A549 (cell line): ENCODE results near the gene MUC4. TPM values are rescaled to one million over a fixed set of nuclear protein-coding genes. Genes with fewer than 3 reads are reported as not detected.

Experiments
- ATAC-seq, 2 experiments: fragments of 200-7000 bp in 1 of 2; fragments of >200 bp in 1 of 2; cut with Nextera tagmentation in 1 of 2; cut with Tn5 transposase in 1 of 2; 3 replicates each; pipeline versions ENCODE4 v1.8.0 to v1.9.1; 2018 to 2020; ENCODE audit warnings: mild to moderate bottlenecking in 1 of 2, moderate library complexity in 1 of 2
- CTCF ChIA-PET: fragments of 300-600 bp; sonication (Branson Sonifier 250); formaldehyde crosslinking; extraction: SDS; loops from one replicate; lab custom pipeline; 2021; ENCODE audit warnings: antibody characterized with exemption, inconsistent platforms; lab: Yijun Ruan, JAX
- POLR2A ChIA-PET: fragments of 350-600 bp; formaldehyde crosslinking; extraction: SDS; loops from one replicate; lab custom pipeline; 2021; ENCODE audit warnings: antibody characterized with exemption, inconsistent platforms; lab: Yijun Ruan, JAX
- DNase-seq, 2 experiments: peaks; one replicate each; pipeline versions ENCODE4 v3.0.0 to v3.0.0-alpha.2; 2011 to 2016; ENCODE audit warnings: low read depth in 1 of 2, low spot score in 1 of 2
- FAIRE-seq: peaks from 2 replicates; lab custom pipeline; 2011; peaks lifted over from hg19 to GRCh38; lab: Jason Lieb, UNC
- H3K27ac ChIP-seq, 2 experiments: fragments of >200 bp; sonication (Bioruptor Twin); formaldehyde crosslinking; 3 replicates each; pipeline ENCODE4 v1.5.1; 2016 to 2017
- H3K4me1 ChIP-seq: fragments of >200 bp; sonication (Bioruptor Twin); formaldehyde crosslinking; 3 replicates; pipeline ENCODE4 v1.6.1; 2016
- H3K4me2 ChIP-seq: fragments of >200 bp; sonication (Bioruptor Twin); formaldehyde crosslinking; 3 replicates; pipeline ENCODE4 v1.6.1; 2016
- H3K4me3 ChIP-seq: fragments of >200 bp; sonication (Bioruptor Twin); formaldehyde crosslinking; 3 replicates; pipeline ENCODE4 v1.5.1; 2016
- H3K9me3 ChIP-seq: fragments of >200 bp; sonication (Bioruptor Twin); formaldehyde crosslinking; 3 replicates; pipeline ENCODE4 v1.6.1; 2016
- BCL3 ChIP-seq: fragments of >200 bp; sonication (Bioruptor Twin); formaldehyde crosslinking; IDR thresholded peaks from 3 replicates; pipeline ENCODE4 v1.6.1; 2016
- CBX8 ChIP-seq: fragments of 200-600 bp; sonication (generic); IDR thresholded peaks from 2 replicates; pipeline ENCODE4 v1.6.1; 2016
- CEBPB ChIP-seq, 2 experiments: fragments of >200 bp in 1 of 2; sonication (Bioruptor Twin) in 1 of 2; formaldehyde crosslinking in 1 of 2; IDR thresholded peaks; 2 replicates each; pipeline ENCODE4 v1.6.1; 2012 to 2016
- CHD2 ChIP-seq: fragments of 150-350 bp; IDR thresholded peaks from 2 replicates; pipeline ENCODE4 v1.6.1; 2014; ENCODE audit warnings: low read length; ENCODE audit not compliant: partially characterized antibody
- CTCF ChIP-seq: fragments of >200 bp; sonication (Bioruptor Twin); formaldehyde crosslinking; IDR thresholded peaks from 3 replicates; pipeline ENCODE4 v1.5.1; 2016
- EP300 ChIP-seq, 2 experiments: fragments of >200 bp; sonication (Bioruptor Twin); formaldehyde crosslinking; IDR thresholded peaks; 2 replicates in 1 of 2; 3 replicates in 1 of 2; pipeline ENCODE4 v1.6.1; 2016 to 2017
- FOSL2 ChIP-seq, 2 experiments: fragments of 450-650 bp in 1 of 2; fragments of >200 bp in 1 of 2; sonication (Bioruptor Twin) in 1 of 2; formaldehyde crosslinking; IDR thresholded peaks; 2 replicates each; pipeline versions ENCODE4 v1.5.0 to v1.6.1; 2016 to 2020; ENCODE audit warnings: mild to moderate bottlenecking in 1 of 2, moderate library complexity in 1 of 2
- FOXS1 ChIP-seq: fragments of 250-450 bp; sonication (Bioruptor Pico); IDR thresholded peaks from 2 replicates; pipeline ENCODE4 v1.5.0; 2020; ENCODE audit warnings: mild to moderate bottlenecking, moderate library complexity
- GATA3 ChIP-seq: IDR thresholded peaks from 2 replicates; pipeline ENCODE4 v1.6.1; 2012; ENCODE audit warnings: borderline replicate concordance
- HEYL ChIP-seq: fragments of 250-450 bp; sonication (Bioruptor Pico); IDR thresholded peaks from 2 replicates; pipeline ENCODE4 v1.8.0; 2021; ENCODE audit warnings: mild to moderate bottlenecking, moderate library complexity
- HMGXB4 ChIP-seq: fragments of 250-450 bp; sonication (Bioruptor Pico); IDR thresholded peaks from 2 replicates; pipeline ENCODE4 v1.5.0; 2021; ENCODE audit warnings: mild to moderate bottlenecking, moderate library complexity, borderline replicate concordance
- HOXB5 ChIP-seq: fragments of 250-450 bp; sonication (Bioruptor Pico); IDR thresholded peaks from 2 replicates; pipeline ENCODE4 v1.5.0; 2020; ENCODE audit warnings: mild to moderate bottlenecking, moderate library complexity
- KDM5A ChIP-seq: fragments of 200-600 bp; sonication (generic); IDR thresholded peaks from 2 replicates; pipeline ENCODE4 v1.6.1; 2016; ENCODE audit warnings: antibody characterized with exemption, mild to moderate bottlenecking
- MYC ChIP-seq: IDR thresholded peaks from 2 replicates; pipeline ENCODE4 v1.6.1; 2012; ENCODE audit warnings: mild to moderate bottlenecking, inconsistent platforms, low read length, improper control_type of control experiment, borderline replicate concordance
- NR3C1 ChIP-seq: fragments of >200 bp; sonication (Bioruptor Twin); formaldehyde crosslinking; IDR thresholded peaks from 3 replicates; pipeline ENCODE4 v1.6.1; 2017
- PHF8 ChIP-seq: fragments of 200-600 bp; sonication (generic); IDR thresholded peaks from 2 replicates; pipeline ENCODE4 v1.6.1; 2016; ENCODE audit warnings: low read depth, mild to moderate bottlenecking, antibody characterized with exemption, moderate library complexity, borderline replicate concordance
- POLR2A ChIP-seq: IDR thresholded peaks from 2 replicates; pipeline ENCODE4 v1.6.1; 2012; ENCODE audit warnings: mild to moderate bottlenecking, low read length
- POLR2AphosphoS2 ChIP-seq: conservative IDR thresholded peaks from 2 replicates; pipeline ENCODE4 v1.6.1; 2012; ENCODE audit warnings: low read length, improper control_type of control experiment, inconsistent platforms
- RFX5 ChIP-seq: fragments of 450-650 bp; IDR thresholded peaks from 2 replicates; pipeline ENCODE4 v1.7.1; 2014; ENCODE audit warnings: antibody characterized with exemption, mild to moderate bottlenecking, moderate library complexity
- RNF2 ChIP-seq: fragments of 200-600 bp; sonication (generic); IDR thresholded peaks from 2 replicates; pipeline ENCODE4 v1.6.1; 2016; ENCODE audit warnings: low read depth, mild to moderate bottlenecking, antibody characterized with exemption, moderate library complexity, borderline replicate concordance
- SREBF2 ChIP-seq: fragments of 450-650 bp; IDR thresholded peaks from 2 replicates; pipeline ENCODE4 v1.6.1; 2014; ENCODE audit warnings: mild to moderate bottlenecking, moderate library complexity
- TP53 ChIP-seq: fragments of 250-450 bp; sonication (Bioruptor Pico); IDR thresholded peaks from 2 replicates; pipeline ENCODE4 v1.5.0; 2021; ENCODE audit warnings: mild to moderate bottlenecking, moderate library complexity
- WGBS: methylation state at CpG from one replicate; pipeline ENCODE4 v1.1.6; 2017; ENCODE audit errors: missing lambda C conversion rate; 5-methylcytosine and 5-hydroxymethylcytosine counted together
- polyA plus RNA-seq, 4 experiments: library from polyadenylated mRNA; depleted of rRNA in 3 of 4; stranded (reverse); fragments of >200 nt; fragmentation: RNase III in 1 of 4; extraction: RNeasy Plus Mini Kit Qiagen cat#74134 plus additional on column Dnase treatment in 1 of 4; gene quantifications; 2 replicates in 3 of 4; 3 replicates in 1 of 4; pipeline ENCODE4 v1.2.3, GENCODE V29; 2011 to 2017
- TF ChIP-seq, protein P1 (sequence below): fragments of >200 bp; sonication (Bioruptor Twin); formaldehyde crosslinking; IDR thresholded peaks from 2 replicates; pipeline ENCODE4 v1.6.1; 2016
- TF ChIP-seq, protein P2 (sequence below): IDR thresholded peaks from 2 replicates; pipeline ENCODE4 v1.6.1; 2012

Gene MUC4
- polyA plus RNA-seq, 2 of the 4 experiments (the other 2 are of a cell fraction) = 0.04 TPM; not detected in 1

DNA sequence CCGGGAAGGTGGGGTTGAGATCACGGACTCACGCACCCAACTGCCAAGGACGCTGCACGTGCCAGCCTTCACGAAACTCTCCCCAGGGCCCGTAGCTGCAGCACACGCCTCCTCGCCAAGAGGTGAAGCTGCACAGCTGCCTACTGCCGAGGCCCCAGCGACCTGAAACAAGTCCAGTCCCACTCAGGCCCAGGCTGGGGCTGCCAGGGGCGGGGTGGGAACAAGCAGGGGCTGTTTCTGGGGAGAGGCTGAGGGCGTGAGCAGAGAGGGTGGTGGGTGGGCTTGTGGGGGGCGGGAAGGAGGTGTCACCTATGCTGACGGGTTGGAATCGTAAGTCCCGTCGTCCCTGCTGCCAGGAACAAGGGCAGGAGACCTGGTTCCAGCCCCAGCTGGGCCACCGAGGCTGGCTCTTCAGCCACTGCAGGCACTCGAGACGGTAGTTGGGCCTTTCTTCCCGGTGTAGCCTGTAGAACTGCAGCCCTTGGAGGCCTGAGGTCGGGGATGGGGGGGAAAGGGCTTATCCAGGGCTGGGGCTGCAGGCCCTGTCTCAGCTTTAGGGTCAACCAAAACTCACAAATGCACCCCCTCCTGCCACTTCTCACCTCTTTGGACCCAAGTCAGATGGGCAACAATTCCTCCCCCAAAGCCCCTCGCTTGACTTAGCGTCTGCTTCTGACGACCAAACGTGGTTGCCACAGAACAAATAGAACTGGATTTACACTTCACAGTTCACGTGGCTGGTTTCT is 46.6 kb downstream of the MUC4 start:
- DNase-seq (no peak), ATAC-seq (no peak), FAIRE-seq (no peak)
- H3K4me2 ChIP-seq = no peak overlapping the region
- WGBS = 80% methylated on average over 19 of the region's 28 CpGs
- TF ChIP-seq PHF8 (no peak), NR3C1 (no peak), FOSL2 (IDR thresholded peaks at IDR 0.05) (no peak), FOSL2 (CRISPR knock-in tag; IDR thresholded peaks at IDR 0.05) (no peak), SREBF2 (no peak)
- TF ChIP-seq, all 56 proteins: peak for 0
- Histone ChIP-seq H3K4me3 (no peak overlapping the region), H3K4me1 (no peaks in the 10 kb centered on the region), H3K27ac (no peak overlapping the region), H3K9me3 (no peaks in the 10 kb centered on the region)
- CTCF ChIA-PET = interaction anchor here (1.0 kb wide), 1 partner anchor 10 kb away, joined by 3 read pairs; no protein-coding TSS in a partner anchor
- POLR2A ChIA-PET = no interaction called here

DNA sequence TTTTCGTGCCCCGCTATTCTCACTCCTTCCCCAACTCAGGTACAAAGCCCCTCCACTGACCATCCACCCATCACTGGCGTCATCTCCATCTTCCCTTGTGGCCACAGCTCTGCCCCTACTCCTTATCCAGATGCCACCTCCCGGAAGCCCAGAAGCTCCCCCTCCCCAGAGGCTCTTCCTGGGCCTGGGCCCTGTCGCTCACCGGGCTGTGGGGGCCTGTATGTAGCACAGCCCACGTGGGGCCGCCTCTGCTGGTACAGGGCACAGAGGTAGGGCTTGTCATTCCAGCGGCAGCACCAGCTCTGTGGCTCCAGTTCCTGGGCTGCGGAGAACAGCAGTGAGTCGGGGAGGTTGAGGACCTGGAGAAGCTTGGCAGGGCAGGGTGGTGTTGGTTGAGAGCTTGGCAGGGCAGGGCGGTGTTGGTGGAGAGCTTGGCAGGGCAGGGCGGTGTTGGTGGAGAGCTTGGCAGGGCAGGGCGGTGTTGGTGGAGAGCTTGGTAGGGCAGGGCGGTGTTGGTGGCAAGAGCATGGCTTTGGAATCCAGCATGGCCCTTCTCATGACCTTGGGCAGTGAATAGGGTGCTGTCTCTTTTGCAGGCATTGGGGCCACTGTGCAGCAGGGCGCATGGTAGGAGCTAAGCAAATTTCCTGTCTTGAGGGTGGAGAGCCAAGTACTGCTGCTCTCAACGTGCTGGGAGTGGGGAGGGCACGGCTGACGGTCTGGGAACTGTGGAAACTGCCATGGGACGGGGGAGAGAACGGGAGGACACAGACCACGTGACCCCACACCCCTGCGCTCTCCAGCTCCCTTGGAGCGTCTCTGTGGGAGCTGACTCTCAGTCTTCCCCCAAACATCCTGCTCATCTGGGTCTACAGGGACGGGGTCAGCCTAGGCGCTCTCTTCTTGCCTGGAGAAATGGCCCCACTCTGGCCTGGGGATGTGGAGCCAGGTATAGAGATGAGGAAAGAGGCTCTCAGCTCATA is 47.6 kb downstream of the MUC4 start:
- Histone ChIP-seq H3K4me2 (no peak overlapping the region), H3K4me1 (no peaks in the 10 kb centered on the region), H3K9me3 (no peaks in the 10 kb centered on the region), H3K4me3 (no peak overlapping the region), H3K27ac (no peak overlapping the region)
- WGBS = 59% methylated on average over 18 of the region's 26 CpGs
- TF ChIP-seq KDM5A = no peak
- no peak for TF ChIP-seq GATA3
- TF ChIP-seq MYC = no peak
- TF ChIP-seq, protein P1, sequence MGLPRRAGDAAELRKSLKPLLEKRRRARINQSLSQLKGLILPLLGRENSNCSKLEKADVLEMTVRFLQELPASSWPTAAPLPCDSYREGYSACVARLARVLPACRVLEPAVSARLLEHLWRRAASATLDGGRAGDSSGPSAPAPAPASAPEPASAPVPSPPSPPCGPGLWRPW = no peak
- TF ChIP-seq RNF2 = no peak
- no peak for TF ChIP-seq NR3C1
- TF ChIP-seq HMGXB4 (CRISPR knock-in tag) = no peak
- TF ChIP-seq EP300 (IDR thresholded peaks at IDR 0.05) = no peak
- TF ChIP-seq HOXB5 (CRISPR knock-in tag) = no peak
- TF ChIP-seq POLR2A = no peak
- no peak for TF ChIP-seq CEBPB (IDR thresholded peaks at IDR 0.05)
- no peak for TF ChIP-seq BCL3
- ChIA-PET CTCF (interaction anchor here (1.0 kb wide), 1 partner anchor 9 kb away, joined by 3 read pairs; no protein-coding TSS in a partner anchor), POLR2A (no interaction called here)
- no peak for FAIRE-seq
- no peak for ATAC-seq
- DNase-seq = no peak

GRCh38 chr3:195763076-195763830 is 48.5 kb downstream of the MUC4 start:
- FAIRE-seq = no peak
- WGBS = 71% methylated on average over 19 of the region's 28 CpGs

More at GRCh38 chr3:195763076-195763830, 48.5 kb downstream of the MUC4 start:
- ChIA-PET CTCF (no interaction called here), POLR2A (no interaction called here)
- H3K4me2 ChIP-seq = no peak overlapping the region
- no peak overlapping the region for H3K27ac ChIP-seq
- H3K4me1 ChIP-seq = no peaks in the 10 kb centered on the region
- DNase-seq (no peak), ATAC-seq (no peak)
- H3K4me3 ChIP-seq = no peak overlapping the region
- H3K9me3 ChIP-seq = no peaks in the 10 kb centered on the region
- TF ChIP-seq CHD2 = no peak
- TF ChIP-seq KDM5A = no peak
- no peak for TF ChIP-seq POLR2AphosphoS2
- TF ChIP-seq NR3C1 = no peak
- TF ChIP-seq POLR2A = no peak
- no peak for TF ChIP-seq HEYL (CRISPR knock-in tag)
- TF ChIP-seq FOSL2 (IDR thresholded peaks at IDR 0.05) = no peak
- TF ChIP-seq FOSL2 (CRISPR knock-in tag; IDR thresholded peaks at IDR 0.05) = no peak
- TF ChIP-seq CTCF = no peak
- TF ChIP-seq CBX8 = no peak
- TF ChIP-seq CEBPB (IDR thresholded peaks at IDR 0.05) = no peak
- no peak for TF ChIP-seq FOXS1
- no peak for TF ChIP-seq TP53 (CRISPR knock-in tag)
- no peak for TF ChIP-seq RFX5
- TF ChIP-seq, protein P2, sequence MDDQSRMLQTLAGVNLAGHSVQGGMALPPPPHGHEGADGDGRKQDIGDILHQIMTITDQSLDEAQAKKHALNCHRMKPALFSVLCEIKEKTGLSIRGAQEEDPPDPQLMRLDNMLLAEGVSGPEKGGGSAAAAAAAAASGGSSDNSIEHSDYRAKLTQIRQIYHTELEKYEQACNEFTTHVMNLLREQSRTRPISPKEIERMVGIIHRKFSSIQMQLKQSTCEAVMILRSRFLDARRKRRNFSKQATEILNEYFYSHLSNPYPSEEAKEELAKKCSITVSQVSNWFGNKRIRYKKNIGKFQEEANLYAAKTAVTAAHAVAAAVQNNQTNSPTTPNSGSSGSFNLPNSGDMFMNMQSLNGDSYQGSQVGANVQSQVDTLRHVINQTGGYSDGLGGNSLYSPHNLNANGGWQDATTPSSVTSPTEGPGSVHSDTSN = no peak
